Measurements from ENCODE around the gene ZNF503.

- TF ChIP-seq CTCF (conservative IDR thresholded peaks at IDR 0.05; ENCODE audit: low read depth, low read length): no peak
- peak; percentile 96 for TF ChIP-seq EZH2 (IDR thresholded peaks at IDR 0.05; ENCODE audit: low read length, unreplicated experiment)
Measured at GRCh38 chr10:75397496-75398199, 3.9 kb downstream of the ZNF503 start.

Data from PC-3 (cell line).